NB4 (cell line): ENCODE data around the gene SCGB3A1.

Experiments used
- CTCF ChIP-seq: IDR thresholded peaks from one replicate; pipeline ENCODE4 v1.5.1; 2012; ENCODE audit warnings: low read depth, low read length
- POLR2A ChIP-seq: IDR thresholded peaks from 2 replicates; pipeline ENCODE4 v1.6.1; 2011; ENCODE audit warnings: mild to moderate bottlenecking; ENCODE audit not compliant: insufficient read length; ENCODE audit errors: extremely low read depth

- no peak for TF ChIP-seq POLR2A
- no peak for TF ChIP-seq CTCF
Observed at GRCh38 chr5:180623844-180624243, 32.5 kb upstream of the SCGB3A1 start.
